GM19099 (cell line): ENCODE measurements around the gene PODXL.

Source experiments
- POLR2A ChIP-seq: IDR thresholded peaks from 3 replicates; pipeline ENCODE4 v1.6.1; 2011; ENCODE audit warnings: low read depth; ENCODE audit not compliant: insufficient read length; ENCODE audit errors: extremely low read depth

Gene PODXL

DNA sequence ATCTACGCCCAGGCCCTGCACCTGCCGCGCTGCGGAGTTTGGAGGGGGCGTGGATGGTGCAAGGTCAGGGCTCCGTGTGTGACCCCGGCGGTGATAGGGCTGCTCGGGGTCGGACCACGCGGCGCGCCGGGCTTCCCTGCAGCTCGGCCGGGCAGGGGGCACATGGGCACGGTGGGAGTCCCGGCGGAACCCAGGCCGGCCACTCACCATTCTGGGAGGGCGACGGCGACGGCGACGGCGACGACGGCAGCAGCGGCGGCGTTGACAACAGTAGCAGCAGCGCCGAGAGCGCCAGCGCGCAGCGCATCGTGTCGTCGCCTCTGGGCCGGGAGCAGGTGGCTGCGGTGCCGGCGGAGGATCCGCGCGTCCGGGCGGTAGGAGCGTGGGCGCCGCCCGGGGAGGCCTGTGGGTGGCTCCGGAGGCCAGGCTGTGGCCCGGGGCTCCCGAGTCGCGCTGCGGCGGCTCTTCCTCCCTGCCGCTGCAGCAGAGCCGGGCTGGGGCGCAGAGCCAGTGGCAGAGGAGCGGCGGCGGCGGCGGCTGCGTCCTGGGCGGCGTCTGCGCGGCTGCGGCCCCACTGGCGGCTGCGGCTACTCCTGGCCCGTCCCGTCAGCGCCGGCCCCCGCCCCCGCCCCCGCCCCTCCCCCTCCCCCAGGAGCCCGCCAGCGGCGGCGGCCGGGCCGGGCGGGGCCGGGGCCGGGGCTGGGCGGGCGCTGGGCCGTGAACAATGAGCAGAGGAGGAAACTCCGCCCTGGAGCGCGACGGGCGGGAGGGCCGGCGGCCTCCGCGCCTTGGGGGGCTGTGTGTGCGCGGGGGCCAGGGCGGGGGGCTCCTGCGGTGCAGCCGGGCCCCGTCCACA lies at the start of gene PODXL:
TSS of gene PODXL (minus strand) at position 576 of the 856 bp plus-strand sequence. CDS start at position 307, 269 bp downstream.
- no peak for TF ChIP-seq POLR2A

GRCh38 chr7:131605280-131605878 lies 49.0 kb upstream of the PODXL start:
- no peak for TF ChIP-seq POLR2A

GRCh38 chr7:131604841-131605279 lies 48.4 kb upstream of the PODXL start:
- TF ChIP-seq POLR2A = no peak

- no peak for TF ChIP-seq POLR2A
These were observed 47.5 kb upstream of the PODXL start for GRCh38 chr7:131603932-131604331.

DNA sequence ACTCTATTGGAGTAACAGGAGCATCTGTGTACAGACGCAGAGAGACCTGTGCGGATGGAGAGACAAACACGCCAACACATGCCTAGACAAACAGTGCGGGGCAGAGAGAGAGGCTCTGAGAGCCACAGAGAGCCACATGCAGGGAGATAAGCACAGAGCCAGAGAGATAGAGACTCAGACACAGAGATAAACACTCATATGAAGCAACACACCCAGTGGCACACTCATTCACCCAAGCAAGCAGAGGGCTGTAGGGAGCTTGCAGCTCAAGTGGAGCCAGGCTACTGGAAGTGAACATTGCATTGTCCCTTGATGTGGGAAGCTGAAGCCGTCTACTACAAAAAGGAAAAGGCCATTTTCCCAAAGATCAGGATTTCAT lies 46.6 kb upstream of the PODXL start:
- TF ChIP-seq POLR2A = no peak

DNA sequence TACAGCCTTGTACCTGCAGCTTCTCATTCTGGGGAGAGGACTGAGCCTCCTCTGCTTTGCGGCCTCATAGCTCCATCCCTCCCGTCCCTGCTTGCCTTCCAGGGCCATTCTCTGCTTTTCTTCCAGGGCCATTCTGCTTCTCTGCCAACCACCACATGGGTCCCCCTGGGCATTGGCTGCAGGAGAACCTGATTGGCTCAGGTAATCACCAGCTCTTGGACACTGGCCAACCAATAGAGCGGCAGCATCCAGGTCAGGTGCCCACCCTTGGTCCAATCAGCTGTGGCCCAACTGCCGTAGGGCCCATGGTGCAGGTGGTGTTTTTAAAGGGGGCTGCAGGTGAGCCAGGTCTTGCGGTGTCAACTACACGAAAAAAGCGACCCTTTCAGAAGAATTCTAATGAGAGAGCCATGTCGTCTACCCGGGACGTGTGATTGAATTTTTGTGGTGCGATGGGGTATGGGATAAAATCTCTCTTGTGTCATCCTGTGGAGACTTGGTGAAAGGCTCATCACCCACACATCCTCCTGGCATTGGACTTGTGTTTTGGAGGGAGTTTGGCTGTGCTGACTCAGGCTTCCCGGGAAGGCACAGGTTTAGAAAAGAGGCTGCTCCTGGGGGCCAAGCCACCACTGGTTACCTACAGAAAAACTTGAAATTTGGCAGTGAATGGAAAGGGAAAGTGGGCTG lies 46.0 kb upstream of the PODXL start:
- no peak for TF ChIP-seq POLR2A

DNA sequence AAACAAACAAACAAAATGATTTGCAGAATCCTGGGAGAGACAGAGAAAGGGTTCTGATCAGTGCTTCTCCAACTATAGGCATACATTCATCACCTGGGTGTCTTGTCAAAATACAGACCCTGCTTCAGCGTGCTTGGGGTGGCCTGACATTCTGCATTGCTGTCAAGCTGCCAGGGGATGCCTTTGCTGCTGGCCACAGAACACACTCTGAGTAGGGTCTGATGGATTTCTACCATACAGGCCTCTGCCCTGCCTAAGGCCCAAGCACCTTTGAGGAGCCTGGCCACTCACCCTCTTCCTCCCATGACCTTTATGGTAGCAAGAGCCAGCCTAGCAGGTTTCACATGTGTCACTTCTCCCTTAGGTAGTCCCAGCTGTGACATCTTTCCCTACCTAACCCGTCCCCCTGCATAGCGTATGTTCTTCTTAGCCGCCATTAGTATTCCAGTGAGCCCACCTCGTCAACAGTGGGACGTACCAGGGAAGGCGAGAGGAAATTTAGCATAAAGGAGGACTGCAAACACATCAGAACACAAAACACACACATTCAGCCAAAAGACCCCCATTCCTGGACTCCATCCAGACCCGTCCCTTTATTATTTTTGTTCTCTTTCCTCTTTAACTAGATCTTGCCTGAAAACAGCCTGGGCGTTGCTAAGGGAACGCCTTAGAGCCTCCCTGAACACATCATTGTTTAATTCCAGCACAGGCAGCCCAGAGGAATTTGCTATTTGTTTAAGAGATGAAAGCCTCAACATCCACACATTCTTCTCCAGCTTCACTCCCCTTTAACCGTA lies 43.9 kb upstream of the PODXL start:
- TF ChIP-seq POLR2A = no peak

DNA sequence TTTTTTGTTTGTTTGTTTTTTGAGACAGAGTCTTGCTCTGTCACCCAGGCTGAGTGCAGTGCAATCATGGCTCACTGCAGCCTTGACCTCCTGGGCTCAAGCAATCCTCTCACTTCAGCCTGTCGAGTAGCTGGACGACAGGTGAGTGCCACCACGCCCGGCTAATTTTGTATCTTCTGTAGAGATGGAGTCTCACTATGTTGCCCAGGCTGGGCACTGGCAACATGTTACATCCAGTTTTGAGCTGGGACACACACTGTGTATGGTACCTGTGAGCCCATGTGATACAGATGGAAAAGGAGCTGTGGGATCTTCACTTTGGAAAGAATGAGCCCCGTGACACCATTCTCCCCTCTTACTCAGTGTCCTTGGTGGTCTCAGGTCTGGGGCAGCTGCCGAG lies 40.4 kb upstream of the PODXL start:
- no peak for TF ChIP-seq POLR2A

DNA sequence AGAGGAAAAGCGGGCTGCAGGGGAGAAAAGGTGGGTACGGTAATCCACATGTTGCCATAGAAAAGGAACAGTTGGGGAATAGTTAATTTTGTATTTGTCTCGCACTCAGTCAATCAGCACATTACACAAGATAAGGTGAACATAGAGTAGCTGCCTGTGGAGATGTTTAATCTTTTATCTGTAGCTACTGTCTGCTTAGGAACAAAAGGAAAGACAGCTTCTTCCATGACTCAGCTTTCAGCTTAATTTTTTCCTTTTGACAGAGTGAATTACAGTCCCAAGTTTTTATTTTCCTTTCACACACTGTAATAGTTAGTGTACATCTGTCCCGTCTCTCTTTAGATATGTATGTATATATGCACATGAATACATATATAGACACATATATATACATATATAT lies 39.3 kb upstream of the PODXL start:
- no peak for TF ChIP-seq POLR2A

- TF ChIP-seq POLR2A = no peak
These were observed 35.4 kb upstream of the PODXL start for GRCh38 chr7:131591687-131592319.

GRCh38 chr7:131587315-131587923 lies 31.0 kb upstream of the PODXL start:
- no peak for TF ChIP-seq POLR2A

GRCh38 chr7:131586759-131587158 lies 30.3 kb upstream of the PODXL start:
- TF ChIP-seq POLR2A = no peak

DNA sequence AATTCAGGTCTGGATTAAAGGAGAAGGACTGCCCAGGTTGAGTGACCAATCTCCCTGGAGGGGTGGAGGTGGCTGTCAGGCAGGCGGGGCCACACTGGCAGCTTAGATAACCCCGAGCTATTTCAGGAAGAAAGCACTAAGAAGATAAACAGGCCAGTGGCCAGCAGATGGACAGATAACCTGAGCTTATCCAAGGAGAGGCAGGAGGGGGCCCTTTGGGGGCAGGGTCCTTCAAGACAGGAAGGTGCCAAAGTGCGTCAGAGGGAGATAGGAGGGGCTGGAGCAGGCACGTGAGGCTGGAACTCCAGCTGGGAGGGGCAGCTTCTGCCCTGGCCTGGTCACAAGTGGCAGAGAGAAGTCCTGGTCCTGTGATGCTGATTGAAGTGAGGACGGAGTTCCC lies 29.8 kb upstream of the PODXL start:
- TF ChIP-seq POLR2A = no peak

DNA sequence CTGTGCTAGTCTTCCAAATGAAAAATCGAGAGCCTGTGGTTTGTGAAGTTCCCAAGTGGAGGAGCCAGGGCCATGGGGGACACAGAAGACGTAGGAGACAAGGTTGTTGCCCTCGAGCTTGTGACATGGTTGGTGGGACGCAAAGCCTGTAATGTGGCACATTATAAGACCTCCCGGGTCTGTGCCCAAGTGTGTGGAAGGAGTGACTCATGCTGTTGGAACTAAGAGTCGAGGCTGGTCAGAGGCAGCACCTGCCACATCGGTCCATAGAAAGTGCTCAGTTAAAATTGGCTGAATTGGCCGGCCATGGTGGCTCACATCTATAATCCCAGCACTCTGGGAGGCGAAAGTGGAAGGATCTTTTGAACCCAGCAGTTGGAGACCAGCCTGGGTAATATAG lies 27.0 kb upstream of the PODXL start:
- TF ChIP-seq POLR2A = no peak

DNA sequence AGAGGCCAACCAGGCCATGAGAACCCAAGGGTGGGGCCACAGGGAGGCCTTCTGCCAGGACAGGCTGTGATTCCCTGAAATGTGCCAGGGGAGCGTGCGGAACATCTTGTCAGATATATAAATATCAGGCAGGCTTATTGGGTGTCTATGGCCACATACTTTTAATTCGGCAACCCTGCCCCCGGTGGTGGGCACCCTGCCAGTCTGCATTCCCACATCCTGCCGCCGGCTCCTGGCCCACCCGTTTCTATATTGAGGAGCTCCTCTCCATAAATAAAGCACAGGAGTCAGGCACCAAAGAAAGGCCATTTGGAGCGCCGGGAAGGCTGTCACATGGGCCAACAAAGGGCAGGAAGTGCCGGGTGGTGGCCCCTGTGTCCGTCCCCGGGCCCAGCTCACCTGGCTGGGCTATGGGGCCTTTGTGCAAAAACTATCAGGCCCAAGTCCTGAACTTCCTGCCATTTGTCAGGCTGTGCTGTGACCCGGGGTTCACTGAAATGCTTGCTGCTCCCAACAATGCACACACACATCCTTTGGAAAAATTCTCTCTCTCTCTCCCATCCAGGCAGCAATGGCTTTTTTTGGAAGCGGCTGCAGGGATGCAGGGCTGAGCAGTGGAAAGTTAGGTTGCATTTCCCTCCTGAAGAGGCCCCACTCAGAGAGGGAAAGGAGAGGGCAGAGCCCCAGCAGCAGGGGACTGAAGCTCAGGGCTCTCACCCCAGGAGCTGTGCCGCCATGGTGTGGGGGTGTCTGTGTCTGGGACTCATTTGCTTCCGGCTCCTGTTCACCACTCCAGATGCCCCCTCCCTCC lies 25.0 kb upstream of the PODXL start:
- no peak for TF ChIP-seq POLR2A
